ES-I3 (cell line): ENCODE results near the gene OSCAR.
A peak's percentile ranks its signal among the peaks of the same experiment; 100 is the strongest.

ENCODE experiments used
- H3K36me3 ChIP-seq: 2 replicates; pipeline ENCODE4 v1.6.1; 2013; ENCODE audit warnings: mild to moderate bottlenecking, low read length, control low read depth, moderate library complexity; ENCODE audit not compliant: insufficient read depth
- H3K4me1 ChIP-seq: 2 replicates; pipeline ENCODE4 v1.6.1; 2013; ENCODE audit warnings: mild to moderate bottlenecking, control low read depth, low read length; ENCODE audit not compliant: insufficient read depth
- H3K9ac ChIP-seq: 2 replicates; pipeline ENCODE4 v1.6.1; 2013; ENCODE audit warnings: low read depth, mild to moderate bottlenecking, low read length, moderate library complexity
- H3K9me3 ChIP-seq: 2 replicates; pipeline ENCODE4 v1.6.1; 2013; ENCODE audit warnings: mild to moderate bottlenecking, low read length, moderate library complexity; ENCODE audit not compliant: control insufficient read depth, insufficient read depth

OSCAR gene

GRCh38 chr19:54100561-54100960 is at the start of gene OSCAR:
Gene OSCAR, minus strand, starts transcription at chr19:54100803. Its CDS starts 11 bp downstream, at chr19:54100792.
- H3K36me3 ChIP-seq: peaks cover 5% of the 10 kb centered on the region; the same call in 1 of the 2 replicates
- peaks cover 4% of the 10 kb centered on the region for H3K4me1 ChIP-seq
- H3K9me3 ChIP-seq: no peaks in the 10 kb centered on the region
- no peak within 1 kb of the TSS for H3K9ac ChIP-seq

GRCh38 chr19:54149021-54149812 is 48.6 kb upstream of the OSCAR start:
- Histone ChIP-seq H3K4me1 (no peaks in the 10 kb centered on the region), H3K9ac (no peak overlapping the region), H3K36me3 (peaks cover 22% of the 10 kb centered on the region), H3K9me3 (no peaks in the 10 kb centered on the region)

GRCh38 chr19:54148158-54148557 is 47.6 kb upstream of the OSCAR start:
- H3K36me3 ChIP-seq: peaks cover 31% of the 10 kb centered on the region
- no peaks in the 10 kb centered on the region for H3K9me3 ChIP-seq
- H3K4me1 ChIP-seq: no peaks in the 10 kb centered on the region
- no peak overlapping the region for H3K9ac ChIP-seq

- no peaks in the 10 kb centered on the region for H3K4me1 ChIP-seq
- H3K9me3 ChIP-seq: no peaks in the 10 kb centered on the region
- no peak overlapping the region for H3K9ac ChIP-seq
- H3K36me3 ChIP-seq: peaks cover 35% of the 10 kb centered on the region
Measured at GRCh38 chr19:54147676-54148075, 47.1 kb upstream of the OSCAR start.

- no peak overlapping the region for H3K9ac ChIP-seq
- H3K4me1 ChIP-seq: no peaks in the 10 kb centered on the region
- H3K36me3 ChIP-seq: peaks cover 39% of the 10 kb centered on the region
- no peaks in the 10 kb centered on the region for H3K9me3 ChIP-seq
Measured at GRCh38 chr19:54145541-54146158, 45.0 kb upstream of the OSCAR start.

GRCh38 chr19:54142166-54142780 is 41.7 kb upstream of the OSCAR start:
- Histone ChIP-seq H3K9me3 (no peaks in the 10 kb centered on the region), H3K9ac (no peak overlapping the region), H3K4me1 (no peaks in the 10 kb centered on the region; the same call in 1 of the 2 replicates), H3K36me3 (peaks cover 37% of the 10 kb centered on the region)

- H3K4me1 ChIP-seq: no peaks in the 10 kb centered on the region; the same call in 1 of the 2 replicates
- H3K36me3 ChIP-seq: peaks cover 37% of the 10 kb centered on the region
- H3K9ac ChIP-seq: no peak overlapping the region
- H3K9me3 ChIP-seq: no peaks in the 10 kb centered on the region
Measured at GRCh38 chr19:54141356-54141755, 40.8 kb upstream of the OSCAR start.

- Histone ChIP-seq H3K9ac (peak overlapping the region; percentile 72; the same call in 1 of the 2 replicates), H3K4me1 (no peaks in the 10 kb centered on the region; the same call in 1 of the 2 replicates), H3K9me3 (no peaks in the 10 kb centered on the region), H3K36me3 (peaks cover 17% of the 10 kb centered on the region)
Measured at GRCh38 chr19:54138489-54139256, 38.1 kb upstream of the OSCAR start.

- H3K9me3 ChIP-seq: no peaks in the 10 kb centered on the region
- H3K4me1 ChIP-seq: no peaks in the 10 kb centered on the region; the same call in 1 of the 2 replicates
- H3K9ac ChIP-seq: peak within 1 kb of the TSS; percentile 72
- peaks cover 12% of the 10 kb centered on the region; the same call in 1 of the 2 replicates for H3K36me3 ChIP-seq
Measured at GRCh38 chr19:54137699-54138488, 37.3 kb upstream of the OSCAR start, which contains the start of gene CNOT3. Gene CNOT3, plus strand, starts transcription at chr19:54137762. Its CDS starts 5,217 bp downstream, at chr19:54142979.

GRCh38 chr19:54136864-54137698 is 36.5 kb upstream of the OSCAR start:
- Histone ChIP-seq H3K9ac (peak overlapping the region; percentile 72), H3K9me3 (no peaks in the 10 kb centered on the region), H3K36me3 (peaks cover 7% of the 10 kb centered on the region; the same call in 1 of the 2 replicates), H3K4me1 (no peaks in the 10 kb centered on the region; the same call in 1 of the 2 replicates)

GRCh38 chr19:54136086-54136863 is 35.7 kb upstream of the OSCAR start:
- Histone ChIP-seq H3K36me3 (peaks cover 6% of the 10 kb centered on the region; the same call in 1 of the 2 replicates), H3K4me1 (no peaks in the 10 kb centered on the region; the same call in 1 of the 2 replicates), H3K9me3 (no peaks in the 10 kb centered on the region), H3K9ac (peak overlapping the region; percentile 61)

- no peaks in the 10 kb centered on the region for H3K9me3 ChIP-seq
- H3K9ac ChIP-seq: no peak overlapping the region
- no peaks in the 10 kb centered on the region; the same call in 1 of the 2 replicates for H3K4me1 ChIP-seq
- H3K36me3 ChIP-seq: no peaks in the 10 kb centered on the region; the same call in 1 of the 2 replicates
Measured at GRCh38 chr19:54133957-54134590, 33.5 kb upstream of the OSCAR start.
